ENCODE measurements around the gene AP2A1.

AP2A1 gene

DNA sequence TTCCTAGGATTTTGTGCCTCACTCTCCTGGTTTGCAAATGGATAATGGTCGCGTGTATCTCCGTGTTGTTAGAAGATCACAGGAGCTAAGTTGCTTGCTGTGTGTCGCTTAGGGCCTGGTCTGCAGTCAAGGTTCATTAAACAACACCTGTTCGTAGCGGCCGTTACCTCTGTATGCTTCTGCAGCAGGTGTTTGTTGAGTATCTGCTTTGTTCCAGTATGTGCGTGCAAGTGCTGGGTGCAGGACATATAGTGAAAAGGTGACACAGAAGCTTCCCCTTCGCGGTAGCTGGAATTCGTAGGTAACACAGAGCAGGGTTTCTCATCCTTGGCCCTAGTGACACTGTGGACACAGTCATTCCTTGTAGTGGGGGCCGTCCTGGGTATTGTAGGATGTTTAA is 56.7 kb downstream of the AP2A1 start:
- H3K27ac ChIP-seq: no peak overlapping the region
- TF ChIP-seq, protein P1, sequence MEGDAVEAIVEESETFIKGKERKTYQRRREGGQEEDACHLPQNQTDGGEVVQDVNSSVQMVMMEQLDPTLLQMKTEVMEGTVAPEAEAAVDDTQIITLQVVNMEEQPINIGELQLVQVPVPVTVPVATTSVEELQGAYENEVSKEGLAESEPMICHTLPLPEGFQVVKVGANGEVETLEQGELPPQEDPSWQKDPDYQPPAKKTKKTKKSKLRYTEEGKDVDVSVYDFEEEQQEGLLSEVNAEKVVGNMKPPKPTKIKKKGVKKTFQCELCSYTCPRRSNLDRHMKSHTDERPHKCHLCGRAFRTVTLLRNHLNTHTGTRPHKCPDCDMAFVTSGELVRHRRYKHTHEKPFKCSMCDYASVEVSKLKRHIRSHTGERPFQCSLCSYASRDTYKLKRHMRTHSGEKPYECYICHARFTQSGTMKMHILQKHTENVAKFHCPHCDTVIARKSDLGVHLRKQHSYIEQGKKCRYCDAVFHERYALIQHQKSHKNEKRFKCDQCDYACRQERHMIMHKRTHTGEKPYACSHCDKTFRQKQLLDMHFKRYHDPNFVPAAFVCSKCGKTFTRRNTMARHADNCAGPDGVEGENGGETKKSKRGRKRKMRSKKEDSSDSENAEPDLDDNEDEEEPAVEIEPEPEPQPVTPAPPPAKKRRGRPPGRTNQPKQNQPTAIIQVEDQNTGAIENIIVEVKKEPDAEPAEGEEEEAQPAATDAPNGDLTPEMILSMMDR (IDR thresholded peaks at IDR 0.05): no peak
- H3K4me1 ChIP-seq (ENCODE audit: control insufficient read depth in 1 of 2, insufficient read depth in 1 of 2, low read depth in 1 of 2, low read length in 1 of 2): peaks cover 7 to 18% of the 10 kb centered on the region in 2 experiments
- H3K27me3 ChIP-seq: no peaks in the 10 kb centered on the region
- H3K4me3 ChIP-seq (ENCODE audit: low read depth in 1 of 2, low read length in 1 of 2): no peak overlapping the region
- H3K36me3 ChIP-seq: peaks cover 50% of the 10 kb centered on the region
- H3K9me3 ChIP-seq: no peaks in the 10 kb centered on the region

GRCh38 chr19:49824662-49825061 is 57.9 kb downstream of the AP2A1 start:
- Histone ChIP-seq H3K4me3 (ENCODE audit: low read depth in 1 of 2, low read length in 1 of 2) (no peak overlapping the region), H3K9me3 (no peaks in the 10 kb centered on the region), H3K27ac (no peak overlapping the region), H3K4me1 (ENCODE audit: control insufficient read depth in 1 of 2, insufficient read depth in 1 of 2, low read depth in 1 of 2, low read length in 1 of 2) (peaks cover 0 to 6% of the 10 kb centered on the region in 2 experiments), H3K27me3 (no peaks in the 10 kb centered on the region), H3K36me3 (peaks cover 62% of the 10 kb centered on the region)
- TF ChIP-seq, protein P1 (IDR thresholded peaks at IDR 0.05): no peak

- TF ChIP-seq, protein P1 (IDR thresholded peaks at IDR 0.05): no peak
- H3K27ac ChIP-seq: no peak overlapping the region
- H3K36me3 ChIP-seq: peaks cover 75% of the 10 kb centered on the region
- no peaks in the 10 kb centered on the region for H3K9me3 ChIP-seq
- H3K4me3 ChIP-seq (ENCODE audit: low read depth in 1 of 2, low read length in 1 of 2): no peak overlapping the region
- H3K4me1 ChIP-seq (ENCODE audit: control insufficient read depth in 1 of 2, insufficient read depth in 1 of 2, low read depth in 1 of 2, low read length in 1 of 2): peaks cover 15 to 18% of the 10 kb centered on the region in 2 experiments
- no peaks in the 10 kb centered on the region for H3K27me3 ChIP-seq
These were observed 60.2 kb downstream of the AP2A1 start for GRCh38 chr19:49827034-49827433.

DNA sequence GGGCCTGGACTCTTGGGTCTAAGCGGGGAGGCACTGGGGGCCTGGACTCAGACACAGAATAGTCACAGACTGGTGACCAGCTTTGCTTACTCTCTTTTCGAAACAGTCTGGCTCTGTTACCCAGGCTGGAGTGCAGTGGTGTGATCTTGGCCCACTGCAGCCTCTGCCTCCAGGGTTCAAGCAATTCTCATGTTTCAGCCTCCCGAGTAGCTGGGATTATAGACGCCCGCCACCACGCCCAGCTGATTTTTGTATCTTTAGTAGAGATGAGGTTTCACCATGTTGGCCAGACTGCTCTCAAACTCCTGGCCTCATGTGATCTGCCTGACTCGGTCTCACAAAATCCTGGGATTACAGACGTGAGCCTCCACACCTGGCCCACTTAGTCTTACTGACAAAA is 62.4 kb downstream of the AP2A1 start:
- Histone ChIP-seq H3K4me3 (ENCODE audit: low read depth in 1 of 2, low read length in 1 of 2) (no peak overlapping the region), H3K4me1 (ENCODE audit: control insufficient read depth in 1 of 2, insufficient read depth in 1 of 2, low read depth in 1 of 2, low read length in 1 of 2) (peaks cover 29 to 31% of the 10 kb centered on the region in 2 experiments), H3K27ac (no peak overlapping the region), H3K27me3 (no peaks in the 10 kb centered on the region), H3K36me3 (peaks cover 79% of the 10 kb centered on the region), H3K9me3 (no peaks in the 10 kb centered on the region)
- TF ChIP-seq, protein P1 (IDR thresholded peaks at IDR 0.05): no peak

DNA sequence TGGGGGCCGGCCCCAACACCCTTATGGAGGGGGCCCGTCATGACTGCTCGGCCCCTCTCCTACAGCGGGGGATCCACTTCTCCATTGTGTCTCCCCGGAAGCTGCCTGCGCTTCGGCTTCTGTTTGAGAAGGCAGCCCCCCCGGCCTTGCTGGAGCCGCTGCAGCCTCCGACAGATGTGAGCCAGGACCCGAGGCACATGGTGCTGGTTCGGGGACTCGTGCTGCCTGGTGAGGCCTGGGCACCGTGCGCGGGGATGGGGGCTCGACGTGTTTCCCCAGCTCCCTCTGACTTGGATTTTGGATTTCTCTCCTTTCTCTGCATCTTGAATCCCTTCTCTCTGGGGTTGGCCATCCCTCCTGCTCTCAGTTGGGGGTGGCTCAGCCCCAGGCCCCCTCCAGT is 62.9 kb downstream of the AP2A1 start:
- Histone ChIP-seq H3K27me3 (no peaks in the 10 kb centered on the region), H3K27ac (no peak overlapping the region)

More for the DNA sequence above, 62.9 kb downstream of the AP2A1 start:
- Histone ChIP-seq H3K4me3 (ENCODE audit: low read depth in 1 of 2, low read length in 1 of 2) (no peak overlapping the region), H3K36me3 (peaks cover 83% of the 10 kb centered on the region), H3K9me3 (no peaks in the 10 kb centered on the region), H3K4me1 (ENCODE audit: control insufficient read depth in 1 of 2, insufficient read depth in 1 of 2, low read depth in 1 of 2, low read length in 1 of 2) (peaks cover 29 to 31% of the 10 kb centered on the region in 2 experiments)
- TF ChIP-seq, protein P1 (IDR thresholded peaks at IDR 0.05): no peak
